ENCODE measurements around the gene TSHZ3. TPM values are rescaled to one million over a fixed set of nuclear protein-coding genes. Genes with fewer than 3 reads are reported as not detected.
A peak's percentile ranks its signal among the peaks of the same experiment; 100 is the strongest.

Gene TSHZ3
- total RNA-seq, 1 donor from 2014 or later: 16.5 TPM

- DNase-seq (ENCODE audit: low spot score): no peak
Measured at GRCh38 chr19:31261603-31262212, 87.5 kb downstream of the TSHZ3 start.

DNA sequence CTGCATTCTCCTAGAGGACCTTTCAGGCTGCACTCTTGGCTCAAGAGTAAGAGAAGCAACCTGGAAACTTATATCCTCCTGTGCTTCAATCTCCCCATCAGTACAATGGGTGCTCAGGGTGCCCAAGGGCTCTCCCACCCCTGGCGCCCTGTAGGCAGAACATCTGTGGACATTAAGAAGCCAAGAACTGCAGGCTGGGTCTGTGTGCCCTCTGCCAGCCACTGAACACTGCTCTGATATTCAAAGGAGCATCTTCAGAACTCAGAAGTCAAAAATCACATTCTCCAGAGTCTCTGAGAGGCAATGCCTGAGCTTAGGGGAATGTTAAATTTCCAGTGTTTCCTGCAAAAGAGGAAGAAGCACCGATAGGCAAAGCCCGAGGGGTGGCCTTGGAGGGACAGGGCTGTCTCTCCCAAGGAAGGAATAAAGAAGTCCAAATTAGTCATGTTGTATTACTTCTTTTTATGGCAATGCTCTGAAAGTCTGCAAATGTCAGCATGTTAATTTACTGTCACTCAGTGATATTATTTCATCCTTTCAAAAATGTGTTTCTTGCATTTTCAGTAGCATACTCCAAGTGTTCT is 88.1 kb downstream of the TSHZ3 start:
- no peak for DNase-seq (ENCODE audit: low spot score)

DNA sequence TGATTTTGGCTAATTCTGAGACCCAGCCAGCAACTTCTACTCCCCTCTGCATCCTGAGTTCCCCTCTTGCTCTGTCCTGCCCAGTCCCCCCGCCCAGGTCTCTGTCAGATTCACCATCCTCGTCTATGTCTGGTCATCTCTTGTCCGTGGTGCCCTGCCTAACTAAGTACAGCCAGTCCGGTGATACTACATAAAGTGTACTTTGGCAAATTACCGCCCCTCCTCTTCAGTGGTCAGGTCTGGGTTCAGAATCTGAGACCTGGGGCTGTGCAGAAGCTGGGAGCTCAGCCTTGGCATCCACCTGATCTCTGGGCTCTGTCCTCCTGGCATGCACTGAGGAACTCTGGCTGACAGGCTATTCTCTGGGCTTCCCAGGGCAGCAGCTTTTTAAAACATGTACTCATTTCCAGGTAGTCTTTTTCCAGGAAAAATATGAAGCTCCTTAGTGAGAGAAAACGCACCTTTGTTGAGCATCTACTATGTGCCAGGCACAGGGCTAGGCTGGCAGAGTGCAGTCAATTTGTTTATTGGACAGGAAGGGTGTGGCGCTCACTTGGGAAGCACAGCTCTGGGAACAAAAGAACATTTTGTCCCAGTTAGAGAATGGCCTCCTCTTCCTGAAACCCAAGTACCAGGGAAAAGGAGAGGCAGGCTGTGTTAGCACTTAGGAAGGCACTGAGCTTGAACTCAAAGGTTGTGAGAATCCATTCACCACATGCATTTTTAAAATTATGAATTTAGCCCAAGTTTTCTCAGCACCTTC is 88.9 kb downstream of the TSHZ3 start:
- no peak for DNase-seq (ENCODE audit: low spot score)

GRCh38 chr19:31258211-31259052 is 90.8 kb downstream of the TSHZ3 start:
- peak; percentile 10 for DNase-seq (ENCODE audit: low spot score)

DNA sequence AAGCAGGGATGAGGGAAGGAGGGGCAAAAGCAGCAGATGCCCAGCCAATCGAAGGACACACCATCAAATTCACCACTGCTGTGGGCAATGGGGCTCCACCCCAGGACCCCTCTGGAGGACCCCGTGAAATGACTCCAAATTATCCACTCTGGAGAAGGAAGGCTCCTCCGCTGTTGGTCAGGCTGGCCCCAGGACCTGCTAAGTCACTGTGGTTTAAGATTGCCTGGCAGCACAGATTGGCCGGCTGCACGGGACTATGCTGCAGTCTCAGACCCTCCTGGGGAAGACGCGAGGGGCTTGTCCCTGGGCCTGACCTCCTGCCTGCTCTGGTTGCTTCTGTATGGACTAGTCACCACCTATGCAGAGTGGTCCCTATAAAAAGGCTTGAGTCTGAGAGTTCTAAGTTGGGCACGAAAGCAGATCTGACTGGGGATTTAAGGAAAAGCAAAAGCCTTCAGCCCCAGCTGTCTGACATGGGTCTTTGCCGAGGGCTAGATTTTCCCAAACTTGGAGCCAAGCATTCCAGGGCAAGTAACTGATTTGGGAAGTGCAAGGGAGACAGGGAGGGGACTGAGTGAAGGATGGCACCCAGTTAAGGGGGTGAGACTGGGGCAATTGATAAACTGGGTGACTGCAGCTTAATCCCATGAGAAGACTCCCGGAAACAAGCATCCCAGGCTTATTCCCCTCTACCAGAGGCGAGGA is 91.7 kb downstream of the TSHZ3 start:
- DNase-seq (ENCODE audit: low spot score): peak; percentile 8

DNA sequence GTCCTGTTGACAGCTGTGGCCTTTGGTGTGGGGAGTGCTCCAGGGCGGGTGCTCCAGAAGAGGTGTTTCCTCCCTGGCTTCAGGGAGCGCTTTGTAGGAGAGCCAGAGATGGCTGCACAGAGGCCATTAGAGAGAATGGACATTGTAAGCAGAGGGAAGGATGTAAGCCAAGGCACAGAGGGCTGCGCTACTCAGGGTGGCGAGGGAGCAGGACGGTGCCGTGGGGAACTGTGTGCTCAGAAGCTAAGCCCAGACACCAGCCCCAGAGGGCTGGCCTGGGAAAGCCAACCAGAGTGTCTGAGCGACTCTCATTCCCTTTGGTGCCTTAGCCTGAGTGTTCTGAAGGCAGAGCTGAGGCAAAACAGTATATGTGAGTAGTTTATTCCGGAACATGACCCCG is 92.2 kb downstream of the TSHZ3 start:
- DNase-seq (ENCODE audit: low spot score): peak; percentile 2

DNA sequence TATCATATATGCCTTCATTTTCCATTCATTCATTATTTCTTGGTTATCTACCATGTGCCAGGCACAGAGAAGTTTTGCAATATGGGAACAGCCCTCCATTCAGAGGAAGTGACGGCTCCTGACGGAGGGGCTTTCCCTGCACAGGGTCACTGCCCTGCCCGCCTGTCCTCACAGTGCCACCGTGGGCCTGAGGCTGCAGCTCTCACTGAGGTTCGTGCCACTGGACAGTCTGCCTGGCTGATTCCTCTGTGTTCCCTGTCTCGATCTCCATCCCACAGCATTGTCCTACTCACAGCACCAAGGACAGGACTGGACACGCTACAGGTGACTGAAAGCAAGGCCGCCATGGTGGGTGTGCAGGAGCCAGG is 92.7 kb downstream of the TSHZ3 start:
- DNase-seq (ENCODE audit: low spot score): no peak

DNA sequence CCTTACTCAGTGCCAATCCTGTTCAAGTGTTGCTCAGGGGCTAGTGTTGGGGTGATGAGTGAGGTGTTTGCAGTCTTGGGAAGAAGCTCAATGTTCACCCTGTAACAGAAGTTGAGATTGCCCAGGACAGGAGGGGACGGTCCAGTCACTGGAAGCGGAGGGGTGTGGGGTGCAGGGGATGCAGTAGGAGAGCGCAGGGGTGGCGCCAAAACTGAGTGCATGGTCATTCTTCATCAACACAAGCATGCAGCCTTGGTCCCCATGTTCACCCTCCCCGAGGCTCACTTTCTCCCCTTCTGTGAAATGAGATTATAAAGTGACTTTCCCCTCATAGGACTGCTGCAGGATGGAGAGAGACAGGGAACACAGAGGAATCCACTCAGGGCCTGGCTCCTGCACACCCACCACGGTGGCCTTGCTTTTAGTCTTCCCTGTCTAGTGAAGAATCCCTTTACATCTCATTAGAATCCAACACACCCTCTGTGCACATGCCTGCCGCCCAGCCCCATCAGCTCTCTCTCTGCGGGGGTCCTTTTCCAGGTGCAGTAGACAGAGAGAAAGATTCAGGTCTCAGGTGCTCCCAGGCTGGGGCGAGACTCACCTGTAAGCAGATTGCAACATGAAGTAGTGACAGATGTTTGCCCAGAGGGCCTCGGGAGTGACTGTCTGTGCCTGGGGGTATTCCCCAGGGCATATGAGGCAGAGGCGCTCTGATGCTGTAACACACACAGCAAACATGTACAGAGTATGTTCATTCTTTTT is 93.2 kb downstream of the TSHZ3 start:
- peak; percentile 1 for DNase-seq (ENCODE audit: low spot score)

DNA sequence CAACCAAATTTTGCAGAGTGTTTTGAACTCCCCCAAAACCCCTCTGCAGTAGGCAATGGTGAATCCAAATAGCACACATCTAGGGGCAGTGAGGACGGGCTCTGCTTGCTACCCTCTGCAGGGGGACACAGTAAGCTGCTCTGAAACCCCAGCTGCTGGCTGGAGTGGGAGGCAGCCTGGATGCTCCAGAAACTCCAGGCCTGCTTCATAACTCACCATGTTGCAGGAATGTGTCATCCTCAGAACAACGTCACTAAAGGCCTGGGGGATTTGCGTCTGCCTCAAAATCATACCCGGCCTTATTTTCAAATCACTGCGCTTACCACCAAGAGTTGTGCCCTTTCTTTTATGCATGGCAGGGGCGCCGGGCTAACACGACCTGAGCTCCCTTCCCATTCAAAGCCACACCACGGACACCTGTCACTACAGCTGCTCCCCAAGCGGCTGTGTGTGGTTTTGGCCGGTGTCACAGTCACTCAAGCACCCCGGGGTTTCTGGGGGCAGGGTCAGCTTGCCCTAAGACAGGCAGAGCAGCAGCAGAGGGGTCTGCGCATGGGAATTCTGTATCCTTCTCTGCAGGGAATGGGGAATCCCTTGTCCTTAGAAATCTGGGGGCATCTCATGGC is 93.9 kb downstream of the TSHZ3 start:
- no peak for DNase-seq (ENCODE audit: low spot score)

- DNase-seq (ENCODE audit: low spot score): no peak
Measured at GRCh38 chr19:31254611-31255010, 94.6 kb downstream of the TSHZ3 start.

GRCh38 chr19:31254180-31254551 is 95.1 kb downstream of the TSHZ3 start:
- DNase-seq (ENCODE audit: low spot score): no peak

GRCh38 chr19:31253526-31254179 is 95.6 kb downstream of the TSHZ3 start:
- DNase-seq (ENCODE audit: low spot score): no peak

DNA sequence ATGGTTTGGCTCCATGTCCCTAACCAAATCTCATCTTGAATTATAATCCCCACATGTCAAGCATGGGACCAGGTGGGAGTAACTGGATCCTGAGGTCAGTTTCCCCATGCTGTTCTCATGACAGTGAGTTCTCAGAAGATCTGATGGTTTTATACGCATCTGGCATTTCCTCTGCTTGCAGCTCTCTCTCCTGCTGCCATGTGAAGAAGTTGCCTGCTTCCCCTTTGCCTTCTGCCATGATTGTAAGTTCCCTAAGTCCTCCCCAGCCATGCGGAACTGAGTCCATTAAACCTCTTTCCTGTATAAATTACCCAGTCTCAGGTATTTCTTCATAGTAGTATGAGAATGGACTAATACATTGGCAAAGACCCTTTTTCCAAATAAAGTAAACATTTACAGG is 96.8 kb downstream of the TSHZ3 start:
- DNase-seq (ENCODE audit: low spot score): no peak

- DNase-seq (ENCODE audit: low spot score): no peak
Measured at GRCh38 chr19:31249217-31249616, 100.0 kb downstream of the TSHZ3 start.

DNA sequence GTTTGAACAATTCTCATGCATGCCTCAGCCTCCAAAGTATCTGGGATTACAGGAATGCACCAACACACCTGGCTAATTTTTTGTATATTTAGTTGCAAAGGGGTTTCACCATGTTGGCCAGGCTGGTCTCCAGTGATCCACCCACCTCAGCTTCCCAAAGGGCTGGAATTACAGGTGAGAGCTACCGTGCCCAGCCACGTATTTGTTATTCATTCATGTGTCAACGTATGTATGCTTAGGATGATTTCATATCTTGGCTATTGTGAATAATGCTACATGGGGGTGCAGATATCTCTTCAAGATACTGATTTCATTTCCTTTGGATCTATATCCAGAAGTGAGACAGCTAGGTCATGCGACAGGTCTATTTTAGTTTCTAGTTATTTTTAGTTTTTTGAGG is 113.4 kb downstream of the TSHZ3 start:
- DNase-seq (ENCODE audit: low spot score): no peak

- DNase-seq (ENCODE audit: low spot score): no peak
Measured at GRCh38 chr19:31233295-31233800, 115.9 kb downstream of the TSHZ3 start.

GRCh38 chr19:31232871-31233270 is 116.4 kb downstream of the TSHZ3 start:
- DNase-seq (ENCODE audit: low spot score): no peak

GRCh38 chr19:31232180-31232579 is 117.1 kb downstream of the TSHZ3 start:
- DNase-seq (ENCODE audit: low spot score): no peak

- no peak for DNase-seq (ENCODE audit: low spot score)
Measured at GRCh38 chr19:31231237-31231636, 118.0 kb downstream of the TSHZ3 start.
